Body of pancreas (tissue), 4 donors: ENCODE results near the gene SYNGR1. TPM values are rescaled to one million over a fixed set of nuclear protein-coding genes. Genes with fewer than 3 reads are reported as not detected.
A peak's percentile ranks its signal among the peaks of the same experiment; 100 is the strongest.

Experiments
- ATAC-seq: fragments of 150-250 bp; one replicate; pipeline ENCODE4 v1.9.1; 2016
- DNase-seq, 4 donors: peaks; one replicate each; pipeline ENCODE4 v3.0.0-alpha.2; 2019
- H3K27ac ChIP-seq, 4 donors: fragments of 200-600 bp; sonication (generic); 1 replicate in 3 of 4; 2 replicates in 1 of 4; pipeline versions ENCODE4 v1.5.1 to v1.6.1; 2016 to 2019; ENCODE audit warnings: mild to moderate bottlenecking in 1 of 4, mixed read lengths in 1 of 4, moderate library complexity in 1 of 4
- H3K27me3 ChIP-seq, 2 donors: fragments of 200-600 bp; sonication (generic); one replicate each; pipeline ENCODE4 v1.6.0; 2016; ENCODE audit warnings: mild to moderate bottlenecking in 1 of 2
- H3K36me3 ChIP-seq, 2 donors: fragments of 200-600 bp; sonication (generic); replicated peaks in 1 of 2; 2 replicates each; pipeline ENCODE4 v1.5.1; 2016; ENCODE audit warnings: low read depth in 2 of 2; ENCODE audit not compliant: insufficient read depth in 1 of 2
- H3K4me1 ChIP-seq: fragments of 200-600 bp; sonication (generic); one replicate; pipeline ENCODE4 v1.6.0; 2016
- H3K4me3 ChIP-seq, 2 donors: fragments of 200-600 bp; sonication (generic); 1 replicate in 1 of 2; 2 replicates in 1 of 2; pipeline ENCODE4 v1.5.1; 2016 to 2019
- H3K9me3 ChIP-seq, 3 donors: fragments of 200-600 bp; sonication (generic); 1 replicate in 2 of 3; 2 replicates in 1 of 3; pipeline ENCODE4 v1.5.1; 2016
- POLR2A ChIP-seq, 3 donors: fragments of 450-650 bp; IDR thresholded peaks; one replicate each; pipeline ENCODE4 v1.6.1; 2016; ENCODE audit warnings: antibody characterized with exemption in 3 of 3, mild to moderate bottlenecking in 2 of 3
- WGBS, 2 donors: methylation state at CpG; one replicate each; pipeline ENCODE4 v1.1.5; 2017; 5-methylcytosine and 5-hydroxymethylcytosine counted together
- intact Hi-C: fragments of 100-400 bp; cut with DNase I; formaldehyde crosslinking; loops from one replicate; pipeline ENCODE4 v1.15.1; 2023
- total RNA-seq, 2 donors: library from RNA; depleted of rRNA; stranded (reverse); fragments of >200 nt; gene quantifications; one replicate each; pipeline ENCODE4 v1.1.0, GENCODE V29; 2016
- TF ChIP-seq, protein P1 (sequence below), 7 experiments: fragments of 450-650 bp in 4 of 7; fragments of 200-600 bp in 3 of 7; sonication (generic) in 3 of 7; IDR thresholded peaks; one replicate each; pipeline ENCODE4 v1.5.1; 2016 to 2019; ENCODE audit warnings: antibody characterized with exemption in 7 of 7

SYNGR1 gene, protein sequence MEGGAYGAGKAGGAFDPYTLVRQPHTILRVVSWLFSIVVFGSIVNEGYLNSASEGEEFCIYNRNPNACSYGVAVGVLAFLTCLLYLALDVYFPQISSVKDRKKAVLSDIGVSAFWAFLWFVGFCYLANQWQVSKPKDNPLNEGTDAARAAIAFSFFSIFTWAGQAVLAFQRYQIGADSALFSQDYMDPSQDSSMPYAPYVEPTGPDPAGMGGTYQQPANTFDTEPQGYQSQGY
- total RNA-seq: 10 to 100 TPM; 15.2 to 35.0 TPM

DNA sequence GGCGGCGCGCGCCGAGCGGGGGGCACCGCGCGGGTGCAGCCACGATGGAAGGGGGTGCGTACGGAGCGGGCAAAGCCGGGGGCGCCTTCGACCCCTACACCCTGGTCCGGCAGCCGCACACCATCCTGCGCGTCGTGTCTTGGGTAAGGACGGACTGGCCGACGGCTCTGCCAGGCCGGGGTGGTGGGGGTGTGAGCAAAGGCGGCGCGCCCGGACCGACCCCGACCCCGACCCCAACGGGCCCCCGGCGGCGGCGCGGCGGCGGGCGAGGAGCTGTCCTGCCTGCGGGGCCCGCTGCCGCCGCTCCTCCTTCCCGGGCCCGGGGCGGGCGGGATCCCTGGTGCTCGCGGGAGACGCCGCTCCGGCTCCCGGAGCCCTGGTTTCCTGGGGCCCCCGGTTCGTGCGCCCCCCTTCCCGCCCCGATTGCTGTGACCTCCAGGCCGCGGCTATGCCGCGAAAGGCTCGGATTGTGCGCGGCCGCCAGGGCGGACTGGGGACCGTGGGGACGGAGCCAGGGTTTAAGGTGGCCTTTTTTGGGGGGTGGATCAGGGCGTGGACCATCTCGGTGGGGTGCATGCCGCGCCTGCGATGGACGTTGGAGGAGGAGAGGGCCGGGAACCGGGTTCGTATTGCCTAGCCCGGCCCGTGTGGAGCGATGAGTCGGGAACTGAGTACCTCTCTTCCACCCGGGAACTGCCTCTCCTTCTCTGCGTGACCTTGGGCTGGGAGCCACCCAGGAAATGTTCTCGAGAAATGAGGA lies at the start of gene SYNGR1:
Gene SYNGR1, plus strand, starts transcription at position 25 of the 760 bp plus-strand sequence. Its CDS starts 20 bp downstream, at position 45.
- DNase-seq (peak; percentile 15 to 46 (median 40)), ATAC-seq (peak; percentile 53)
- peak within 1 kb of the TSS; percentile 39 to 82 (median 72) for H3K27ac ChIP-seq

DNA sequence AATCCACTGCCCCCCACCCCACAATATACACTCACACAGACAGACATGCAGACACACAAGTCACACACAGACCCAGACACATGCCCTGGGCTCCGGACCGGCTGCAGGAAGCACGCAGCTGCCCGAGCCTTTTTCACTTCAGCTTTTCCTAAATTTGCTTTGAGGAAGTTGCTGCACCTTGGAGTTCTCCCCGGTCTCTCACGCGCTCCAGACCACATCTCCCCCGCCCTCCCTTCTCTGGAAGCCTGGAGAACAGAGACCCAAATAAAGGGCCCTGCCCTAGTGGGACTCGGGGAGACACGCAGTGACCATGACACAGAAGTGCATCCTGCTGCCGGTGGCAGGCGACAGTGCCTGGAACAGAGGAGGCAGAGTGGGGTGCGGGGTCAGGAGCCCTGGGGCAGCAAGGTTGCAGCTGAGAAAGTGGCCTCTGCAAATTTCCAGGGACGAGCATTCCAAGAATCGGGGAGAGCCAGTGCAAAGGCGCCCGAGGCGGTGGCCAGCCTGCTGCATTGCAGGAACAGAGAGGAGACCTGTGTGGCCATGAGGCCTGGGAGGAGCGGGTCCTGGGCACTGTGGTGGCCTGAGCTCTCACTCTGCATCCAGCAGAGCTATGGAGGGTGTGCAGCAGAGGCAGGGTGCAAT lies 49.5 kb upstream of the SYNGR1 start:
- H3K4me3 ChIP-seq: no peak overlapping the region
- peaks cover 57% of the 10 kb centered on the region for H3K4me1 ChIP-seq
- peak overlapping the region in 2 of 4 donors; percentile 45 to 66 for H3K27ac ChIP-seq
- no peaks in the 10 kb centered on the region for H3K36me3 ChIP-seq
- H3K9me3 ChIP-seq: no peaks in the 10 kb centered on the region
- ATAC-seq (no peak), DNase-seq (peak in 1 of 4 donors; percentile 75)
- intact Hi-C loops: loop anchor here (5.0 kb wide), 1 partner anchor 53 kb away; no protein-coding TSS in a partner anchor
- TF ChIP-seq, protein P1, sequence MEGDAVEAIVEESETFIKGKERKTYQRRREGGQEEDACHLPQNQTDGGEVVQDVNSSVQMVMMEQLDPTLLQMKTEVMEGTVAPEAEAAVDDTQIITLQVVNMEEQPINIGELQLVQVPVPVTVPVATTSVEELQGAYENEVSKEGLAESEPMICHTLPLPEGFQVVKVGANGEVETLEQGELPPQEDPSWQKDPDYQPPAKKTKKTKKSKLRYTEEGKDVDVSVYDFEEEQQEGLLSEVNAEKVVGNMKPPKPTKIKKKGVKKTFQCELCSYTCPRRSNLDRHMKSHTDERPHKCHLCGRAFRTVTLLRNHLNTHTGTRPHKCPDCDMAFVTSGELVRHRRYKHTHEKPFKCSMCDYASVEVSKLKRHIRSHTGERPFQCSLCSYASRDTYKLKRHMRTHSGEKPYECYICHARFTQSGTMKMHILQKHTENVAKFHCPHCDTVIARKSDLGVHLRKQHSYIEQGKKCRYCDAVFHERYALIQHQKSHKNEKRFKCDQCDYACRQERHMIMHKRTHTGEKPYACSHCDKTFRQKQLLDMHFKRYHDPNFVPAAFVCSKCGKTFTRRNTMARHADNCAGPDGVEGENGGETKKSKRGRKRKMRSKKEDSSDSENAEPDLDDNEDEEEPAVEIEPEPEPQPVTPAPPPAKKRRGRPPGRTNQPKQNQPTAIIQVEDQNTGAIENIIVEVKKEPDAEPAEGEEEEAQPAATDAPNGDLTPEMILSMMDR (IDR thresholded peaks at IDR 0.05): no peak
- TF ChIP-seq POLR2A (IDR thresholded peaks at IDR 0.05): peak in 1 of 3 donors; percentile 21
- WGBS, 2 donors: 58 to 62% methylated on average over 16 to 19 of the region's 19 CpGs
- no peaks in the 10 kb centered on the region for H3K27me3 ChIP-seq

More for the DNA sequence above, at the start of gene SYNGR1:
- intact Hi-C loops: no loop called here
- Histone ChIP-seq H3K36me3 (no peaks in the 10 kb centered on the region), H3K4me3 (peak within 1 kb of the TSS; percentile 62 to 65), H3K9me3 (no peaks in the 10 kb centered on the region), H3K4me1 (peaks cover 21% of the 10 kb centered on the region), H3K27me3 (no peaks in the 10 kb centered on the region)
- TF ChIP-seq, protein P1 (IDR thresholded peaks at IDR 0.05): peak in 3 of 7 experiments; percentile 3 to 15 (median 6)
- peak in 1 of 3 donors; percentile 48 for TF ChIP-seq POLR2A (IDR thresholded peaks at IDR 0.05)
- WGBS, 2 donors: 0% methylated on average over 4 to 48 of the region's 87 CpGs

DNA sequence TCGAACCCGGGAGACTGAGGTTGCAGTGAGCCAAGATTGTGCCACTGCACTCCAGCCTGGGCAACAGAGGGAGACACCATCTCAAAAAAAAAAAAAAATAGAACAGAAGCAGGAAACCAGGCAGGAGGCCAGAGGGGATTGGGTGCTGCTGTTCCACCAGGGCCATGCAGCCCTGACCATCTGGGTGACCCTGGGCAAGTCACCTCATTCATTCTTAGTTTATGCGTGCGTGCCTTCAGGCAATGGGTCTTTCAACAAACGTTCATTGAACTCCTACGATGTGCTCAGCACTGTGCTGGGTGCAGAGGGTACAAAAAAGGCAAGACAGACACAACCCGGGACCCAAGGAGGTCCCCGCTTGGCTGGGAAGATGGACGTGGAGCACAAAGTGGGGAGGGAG lies 48.7 kb upstream of the SYNGR1 start:
- intact Hi-C loops: loop anchor here (5.0 kb wide), 1 partner anchor 54 kb away; no protein-coding TSS in a partner anchor
- WGBS, 2 donors: 86 to 87% methylated on average over 9 of the region's 9 CpGs
- Histone ChIP-seq H3K4me3 (no peak overlapping the region), H3K36me3 (no peaks in the 10 kb centered on the region), H3K27me3 (no peaks in the 10 kb centered on the region), H3K4me1 (peaks cover 52% of the 10 kb centered on the region), H3K27ac (peak overlapping the region in 1 of 4 donors; percentile 66), H3K9me3 (no peaks in the 10 kb centered on the region)
- DNase-seq (no peak), ATAC-seq (no peak)
- TF ChIP-seq, protein P1 (IDR thresholded peaks at IDR 0.05): no peak
- TF ChIP-seq POLR2A (IDR thresholded peaks at IDR 0.05): no peak

DNA sequence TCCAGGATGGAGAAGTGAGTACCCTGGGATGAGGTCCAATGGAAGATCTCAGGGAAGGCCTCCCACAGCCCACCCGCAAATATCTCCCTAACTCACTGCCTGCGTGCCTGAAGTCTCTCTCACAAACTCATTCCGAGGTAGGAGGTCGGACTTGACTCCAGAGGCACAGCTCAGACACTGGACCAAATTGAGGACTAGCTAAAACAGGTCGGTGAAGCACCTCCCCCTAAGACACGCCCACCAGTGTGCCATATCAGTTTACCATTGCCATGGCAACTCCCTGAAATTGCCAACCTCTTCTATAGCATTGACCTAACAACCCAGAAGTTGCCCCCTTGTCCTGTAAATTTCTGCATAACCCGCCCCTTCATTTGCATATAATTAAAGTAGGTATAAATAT lies 47.9 kb upstream of the SYNGR1 start:
- 63 to 74% methylated on average over 7 of the region's 7 CpGs for WGBS, 2 donors

More for the DNA sequence above, 47.9 kb upstream of the SYNGR1 start:
- H3K27ac ChIP-seq: no peak overlapping the region
- ATAC-seq (no peak), DNase-seq (no peak)
- TF ChIP-seq, protein P1 (IDR thresholded peaks at IDR 0.05): no peak
- no peak for TF ChIP-seq POLR2A (IDR thresholded peaks at IDR 0.05)
- H3K9me3 ChIP-seq: no peaks in the 10 kb centered on the region
- no peaks in the 10 kb centered on the region for H3K27me3 ChIP-seq
- intact Hi-C loops: loop anchor here (5.0 kb wide), 1 partner anchor 55 kb away; no protein-coding TSS in a partner anchor
- peaks cover 45% of the 10 kb centered on the region for H3K4me1 ChIP-seq
- no peaks in the 10 kb centered on the region for H3K36me3 ChIP-seq
- H3K4me3 ChIP-seq: no peak overlapping the region
